ENCODE measurements around the gene CDK14.

Gene CDK14

GRCh38 chr7:90817151-90817550 is 221.0 kb downstream of the CDK14 start:
- DNase-seq (ENCODE audit: extremely low spot score): no peak
- CTCF ChIA-PET: interaction anchor here (1.2 to 1.7 kb wide), 2 partner anchors 40 to 217 kb away, joined by 3 to 5 read pairs; no protein-coding TSS in a partner anchor
- no peak for TF ChIP-seq CTCF (IDR thresholded peaks at IDR 0.05; ENCODE audit: control extremely low read depth, extremely low read depth, low read depth, missing control alignments)
- POLR2A ChIA-PET: no interaction called here

- TF ChIP-seq CTCF (IDR thresholded peaks at IDR 0.05; ENCODE audit: control extremely low read depth, extremely low read depth, low read depth, missing control alignments): no peak
- CTCF ChIA-PET: interaction anchor here (1.2 to 1.7 kb wide), 2 partner anchors 41 to 216 kb away, joined by 3 to 5 read pairs; no protein-coding TSS in a partner anchor
- DNase-seq (ENCODE audit: extremely low spot score): no peak
- POLR2A ChIA-PET: no interaction called here
Observed at GRCh38 chr7:90817846-90818245, 221.7 kb downstream of the CDK14 start.

GRCh38 chr7:90818341-90818740 is 222.2 kb downstream of the CDK14 start:
- ChIA-PET CTCF (interaction anchor here (1.2 to 1.7 kb wide), 2 partner anchors 41 to 216 kb away, joined by 3 to 5 read pairs; no protein-coding TSS in a partner anchor), POLR2A (no interaction called here)
- no peak for TF ChIP-seq CTCF (IDR thresholded peaks at IDR 0.05; ENCODE audit: control extremely low read depth, extremely low read depth, low read depth, missing control alignments)
- no peak for DNase-seq (ENCODE audit: extremely low spot score)

- POLR2A ChIA-PET: no interaction called here
- TF ChIP-seq CTCF (IDR thresholded peaks at IDR 0.05; ENCODE audit: control extremely low read depth, extremely low read depth, low read depth, missing control alignments): no peak
- no peak for DNase-seq (ENCODE audit: extremely low spot score)
- CTCF ChIA-PET: interaction anchor here (1.3 to 1.4 kb wide), 3 partner anchors 32 to 53 kb away, joined by 3 to 4 read pairs (median 4); no protein-coding TSS in a partner anchor
Observed at GRCh38 chr7:90821961-90822620, 226.0 kb downstream of the CDK14 start.

- DNase-seq (ENCODE audit: extremely low spot score): no peak
- ChIA-PET CTCF (interaction anchor here (0.9 to 1.5 kb wide), 4 partner anchors 10 to 29 kb away, joined by 3 to 4 read pairs (median 3); no protein-coding TSS in a partner anchor), POLR2A (no interaction called here)
- TF ChIP-seq CTCF (IDR thresholded peaks at IDR 0.05; ENCODE audit: control extremely low read depth, extremely low read depth, low read depth, missing control alignments): no peak
Observed at GRCh38 chr7:90824386-90825307, 228.5 kb downstream of the CDK14 start.

- no peak for TF ChIP-seq CTCF (IDR thresholded peaks at IDR 0.05; ENCODE audit: control extremely low read depth, extremely low read depth, low read depth, missing control alignments)
- POLR2A ChIA-PET: no interaction called here
Observed at GRCh38 chr7:90825779-90826178, 229.7 kb downstream of the CDK14 start.

More at GRCh38 chr7:90825779-90826178, 229.7 kb downstream of the CDK14 start:
- no peak for DNase-seq (ENCODE audit: extremely low spot score)
- CTCF ChIA-PET: interaction anchor here (1.5 kb wide), 1 partner anchor 28 kb away, joined by 4 read pairs; no protein-coding TSS in a partner anchor

Data from GM10248 (cell line).